ENCODE data around the gene CTNNA2.

The CTNNA2 gene

GRCh38 chr2:79782576-79783452 lies 270.0 kb downstream of the CTNNA2 start:
- no peak for DNase-seq (ENCODE audit: low read depth in 2 of 2, low spot score in 1 of 2)

- no peak for DNase-seq (ENCODE audit: low read depth in 2 of 2, low spot score in 1 of 2)
These were observed 276.3 kb downstream of the CTNNA2 start for GRCh38 chr2:79788952-79789651.

GRCh38 chr2:79789811-79790210 lies 277.0 kb downstream of the CTNNA2 start:
- no peak for DNase-seq (ENCODE audit: low read depth in 2 of 2, low spot score in 1 of 2)

DNA sequence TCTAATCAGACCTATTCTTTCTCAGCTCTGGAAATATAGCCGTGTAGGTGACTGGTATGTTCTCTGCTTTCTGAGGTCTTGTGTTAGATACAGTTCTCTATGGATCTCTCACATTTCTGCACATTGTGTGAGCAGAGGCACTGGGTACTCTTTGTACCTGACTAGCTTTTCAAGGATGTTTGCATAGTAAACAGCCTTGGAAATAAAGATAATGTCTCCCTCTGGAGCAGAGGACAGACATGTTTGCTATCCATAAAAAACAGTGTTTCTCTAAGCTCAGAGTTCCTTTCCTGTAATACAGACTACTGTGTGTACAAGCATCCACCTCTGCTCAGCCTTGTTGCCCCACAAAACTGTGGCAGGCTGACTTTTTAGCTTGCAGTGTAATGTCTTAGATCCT lies 279.2 kb downstream of the CTNNA2 start:
- DNase-seq (ENCODE audit: low read depth in 2 of 2, low spot score in 1 of 2), result no peak

DNA sequence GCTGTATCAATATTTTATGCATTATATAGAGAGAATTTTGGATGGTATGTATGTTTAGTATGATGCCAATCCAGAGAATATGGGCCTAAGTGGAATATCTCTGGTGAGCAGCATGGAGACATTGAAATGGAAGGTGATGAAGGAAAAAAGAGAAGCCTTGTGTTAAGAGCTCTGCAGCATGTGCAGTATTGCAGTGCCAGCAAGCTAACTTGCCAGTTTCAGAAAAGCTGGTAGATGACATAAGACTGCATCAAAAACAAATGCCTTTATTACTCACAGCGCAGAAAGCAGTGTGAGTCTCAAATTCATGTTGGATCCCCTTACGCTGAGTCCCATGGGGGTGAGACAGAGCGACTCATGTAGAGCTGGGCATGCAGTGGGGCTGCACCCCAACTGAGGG lies 280.2 kb downstream of the CTNNA2 start:
- no peak for DNase-seq (ENCODE audit: low read depth in 2 of 2, low spot score in 1 of 2)

DNA sequence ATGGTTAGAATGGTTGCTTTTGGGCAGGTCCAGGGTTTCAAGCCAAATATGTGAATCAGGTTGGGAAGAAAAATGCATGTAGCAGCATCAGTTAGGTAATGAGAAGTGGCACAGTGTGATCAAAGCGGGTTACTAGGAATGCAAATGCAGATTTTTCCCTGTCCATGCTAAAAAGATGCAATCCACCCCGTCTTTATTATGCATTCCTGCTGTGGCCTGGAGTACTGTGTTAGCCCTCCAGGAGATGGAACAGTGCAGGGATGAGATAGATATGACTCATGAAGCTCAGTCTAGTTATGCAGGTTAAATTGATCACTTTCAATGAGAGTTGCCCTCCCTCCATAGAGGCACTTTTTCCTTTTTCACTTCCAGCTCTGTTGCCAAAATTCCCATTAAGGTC lies 283.8 kb downstream of the CTNNA2 start:
- no peak for DNase-seq (ENCODE audit: low read depth in 2 of 2, low spot score in 1 of 2)

DNA sequence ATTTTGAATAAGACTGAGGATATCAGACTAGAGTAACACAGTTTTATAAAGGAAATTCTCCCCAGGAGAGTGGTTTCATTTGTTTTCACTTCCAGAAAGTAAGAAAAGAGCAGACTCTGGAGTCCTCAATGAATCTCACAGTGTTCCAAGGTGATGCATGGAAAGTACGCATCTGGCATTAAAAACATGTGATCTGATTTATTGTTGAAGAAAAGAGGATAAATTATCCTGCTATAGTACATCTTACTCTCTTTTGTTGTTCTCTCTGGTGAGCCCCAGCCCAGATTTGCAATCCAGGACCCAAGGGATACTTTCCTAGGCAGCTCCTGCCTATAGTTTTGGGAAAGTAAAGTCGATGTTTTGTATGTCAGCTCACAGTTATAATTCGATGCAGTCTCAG lies 285.9 kb downstream of the CTNNA2 start:
- DNase-seq (ENCODE audit: low read depth in 2 of 2, low spot score in 1 of 2), result no peak

- DNase-seq (ENCODE audit: low read depth in 2 of 2, low spot score in 1 of 2), result no peak
These were observed 286.9 kb downstream of the CTNNA2 start for GRCh38 chr2:79799729-79800128.

GRCh38 chr2:79801082-79801481 lies 288.2 kb downstream of the CTNNA2 start:
- no peak for DNase-seq (ENCODE audit: low read depth in 2 of 2, low spot score in 1 of 2)

GRCh38 chr2:79817288-79817687 lies 304.4 kb downstream of the CTNNA2 start:
- DNase-seq (ENCODE audit: low read depth in 2 of 2, low spot score in 1 of 2), result no peak

DNA sequence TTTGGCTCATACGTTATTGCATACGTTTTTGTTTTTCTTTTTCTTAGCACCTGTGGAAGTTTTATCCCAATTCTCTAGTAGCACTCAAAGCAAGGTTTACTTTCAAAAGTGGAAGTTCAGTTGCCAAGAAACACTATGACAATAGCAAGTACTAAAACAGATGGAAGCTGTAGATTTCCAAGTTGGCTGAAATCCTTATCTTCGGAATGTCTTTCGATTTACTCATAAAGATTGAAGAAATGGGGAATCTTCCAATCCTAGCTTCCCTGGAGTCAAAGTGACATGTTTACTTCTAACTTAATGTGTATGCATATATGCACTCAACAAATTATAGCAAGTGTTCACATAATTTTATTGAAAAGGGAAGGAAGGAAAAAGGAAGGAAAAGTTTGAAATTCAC lies 307.4 kb downstream of the CTNNA2 start:
- no peak for DNase-seq (ENCODE audit: low read depth in 2 of 2, low spot score in 1 of 2)

DNA sequence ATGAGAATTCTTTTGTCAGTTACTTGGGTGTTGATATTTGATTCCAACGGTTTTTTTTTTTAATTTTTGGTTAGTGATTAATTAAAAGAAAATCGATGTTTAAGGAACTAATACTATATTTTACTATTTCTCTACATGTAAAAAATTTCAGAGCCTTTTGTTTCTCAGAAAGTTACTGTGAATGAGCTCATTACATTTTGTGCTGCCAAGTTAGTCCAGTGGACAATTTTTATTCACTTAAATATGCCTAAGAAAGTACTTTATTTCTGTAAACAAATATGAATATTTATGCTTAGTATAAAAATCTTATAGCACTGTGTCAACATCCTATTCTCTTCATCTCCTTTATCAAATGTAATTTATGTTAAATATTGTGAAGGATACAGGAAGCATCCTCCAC lies 309.3 kb downstream of the CTNNA2 start:
- no peak for DNase-seq (ENCODE audit: low read depth in 2 of 2, low spot score in 1 of 2)

- no peak for DNase-seq (ENCODE audit: low read depth in 2 of 2, low spot score in 1 of 2)
These were observed 311.4 kb downstream of the CTNNA2 start for GRCh38 chr2:79824086-79824786.

- no peak for DNase-seq (ENCODE audit: low read depth in 2 of 2, low spot score in 1 of 2)
These were observed 315.0 kb downstream of the CTNNA2 start for GRCh38 chr2:79827881-79828280.

GRCh38 chr2:79830501-79830900 lies 317.6 kb downstream of the CTNNA2 start:
- no peak for DNase-seq (ENCODE audit: low read depth in 2 of 2, low spot score in 1 of 2)

GRCh38 chr2:79831961-79832360 lies 319.1 kb downstream of the CTNNA2 start:
- DNase-seq (ENCODE audit: low read depth in 2 of 2, low spot score in 1 of 2), result no peak

GRCh38 chr2:79832511-79833234 lies 319.8 kb downstream of the CTNNA2 start:
- no peak for DNase-seq (ENCODE audit: low read depth in 2 of 2, low spot score in 1 of 2)

- DNase-seq (ENCODE audit: low read depth in 2 of 2, low spot score in 1 of 2), result no peak
These were observed 320.5 kb downstream of the CTNNA2 start for GRCh38 chr2:79833235-79833878.

- DNase-seq (ENCODE audit: low read depth in 2 of 2, low spot score in 1 of 2), result no peak
These were observed 323.1 kb downstream of the CTNNA2 start for GRCh38 chr2:79835911-79836310.

DNA sequence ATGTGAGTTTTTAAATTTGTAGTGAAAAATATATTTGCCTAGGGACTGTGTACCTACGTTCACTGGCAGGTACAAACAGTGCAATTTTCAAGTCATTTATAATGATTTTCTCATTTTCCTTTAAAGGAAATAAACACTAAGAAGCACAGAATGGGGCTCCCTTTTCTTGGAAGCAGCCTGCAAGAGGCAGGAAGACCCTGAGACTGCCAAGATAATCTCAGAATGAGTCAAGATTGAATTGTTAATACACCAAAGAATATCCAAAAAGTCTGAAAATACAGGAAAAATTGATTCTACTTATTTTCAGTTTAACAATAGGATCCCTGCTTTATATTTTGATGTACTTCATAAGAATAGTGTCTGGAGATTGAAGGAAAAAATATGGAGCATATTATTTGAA lies 331.2 kb downstream of the CTNNA2 start:
- no peak for DNase-seq (ENCODE audit: low read depth in 2 of 2, low spot score in 1 of 2)

DNA sequence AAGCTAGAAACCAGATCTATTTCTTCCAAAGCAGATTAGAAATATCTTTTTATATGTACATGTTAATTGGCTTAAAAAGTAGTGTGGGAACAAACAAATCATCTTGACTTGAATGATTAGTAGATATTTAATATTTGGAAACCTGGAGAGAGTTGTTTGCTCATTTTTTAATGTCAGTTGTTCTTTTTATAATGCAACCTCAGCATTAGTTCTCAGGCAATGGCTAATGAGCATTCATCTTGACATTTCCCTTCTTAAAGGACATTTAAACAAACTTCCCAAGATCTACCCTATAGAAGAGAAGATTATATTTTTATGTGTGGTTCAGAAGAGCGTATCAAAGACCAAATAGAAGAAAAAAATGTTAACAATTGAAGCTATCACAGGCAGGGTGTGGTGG lies 334.0 kb downstream of the CTNNA2 start:
- DNase-seq (ENCODE audit: low read depth in 2 of 2, low spot score in 1 of 2), result no peak
